GM23248 (cell line): ENCODE measurements around the gene GALNT2.

Experiments used
- EZH2 ChIP-seq: fragments of 200-600 bp; sonication (generic); IDR thresholded peaks from 2 replicates; pipeline ENCODE4 v1.6.1; 2018; ENCODE audit warnings: antibody characterized with exemption, mild to moderate bottlenecking; ENCODE audit not compliant: insufficient read depth, poor library complexity, severe bottlenecking
- EZH2phosphoT487 ChIP-seq: fragments of 200-600 bp; sonication (generic); IDR thresholded peaks from 2 replicates; pipeline ENCODE4 v1.6.1; 2018; ENCODE audit warnings: antibody characterized with exemption, moderate library complexity, mild to moderate bottlenecking, low read depth; ENCODE audit not compliant: insufficient read depth

DNA sequence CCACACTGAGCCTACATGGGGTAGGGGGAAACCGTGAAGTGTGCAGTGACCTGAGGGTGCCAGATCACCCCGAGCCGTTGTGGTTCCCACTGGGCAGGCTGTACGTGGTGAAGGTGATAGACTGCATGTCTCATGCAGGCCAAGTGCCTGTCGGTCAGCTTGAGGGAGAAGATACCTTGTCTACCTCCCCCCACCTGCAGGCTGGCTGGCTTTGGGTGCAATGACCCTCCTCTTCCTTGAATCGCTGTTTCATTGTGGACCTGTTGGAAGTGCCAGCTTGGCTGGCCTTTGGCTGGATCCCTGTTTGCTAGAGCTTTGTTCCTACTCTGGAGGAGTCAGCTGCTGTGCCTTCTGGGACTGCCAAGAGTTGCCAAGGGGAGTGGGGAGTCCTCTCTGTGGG, 92.5 kb downstream of the GALNT2 start:
- TF ChIP-seq EZH2phosphoT487 = no peak
- TF ChIP-seq EZH2 = no peak
